Lung (tissue), 4 donors: Measurements from ENCODE around the gene CTRB2. TPM values are rescaled to one million over a fixed set of nuclear protein-coding genes. Genes with fewer than 3 reads are reported as not detected.

Experiments
- polyA plus RNA-seq, 2 donors: library from polyadenylated mRNA; stranded (reverse); fragments of 200-250 nt; gene quantifications; one replicate each; pipeline ENCODE4 v1.2.1, GENCODE V29; 2013
- total RNA-seq, 2 donors: library from RNA; depleted of rRNA in 1 of 2; stranded (reverse); fragments of >200 nt in 1 of 2; gene quantifications; one replicate each; pipeline ENCODE4 v1.2.1, GENCODE V29; 2014 to 2021
- donor health status: Bipolar disorder and iron deficiency.
- donor health status: healthy.
- donor health status: DM: yes; HTN: yes; CAD: no.

CTRB2 gene
- total and polyA plus RNA-seq, 4 donors: 0.65 to 14.6 (median 1.3) TPM; not detected in 1

Other genes with a start within 250 kb of the CTRB2 start
- 10 to 100 TPM; 51.2 to 60.1 TPM for gene WDR59, start 222.0 kb downstream of the CTRB2 start, total RNA-seq
- gene WDR59, start 222.0 kb downstream of the CTRB2 start, polyA plus RNA-seq: 10 to 100 TPM; 11.2 to 12.8 TPM
- gene ZNRF1, start 208.1 kb downstream of the CTRB2 start, total RNA-seq: 10 to 100 TPM; 21.4 to 25.1 TPM
- gene ZNRF1, start 208.1 kb downstream of the CTRB2 start, polyA plus RNA-seq: 10 to 100 TPM in 1 of 2 donors, 1 to 10 TPM in 1; 8.9 to 11.0 TPM
- gene LDHD, start 90.4 kb downstream of the CTRB2 start, total RNA-seq: 10 to 100 TPM in 1 of 2 donors, 1 to 10 TPM in 1; 7.0 to 17.0 TPM
- gene LDHD, start 90.4 kb downstream of the CTRB2 start, polyA plus RNA-seq: 1 to 10 TPM; 4.3 to 9.2 TPM
- 10 to 100 TPM in 1 of 2 donors, 1 to 10 TPM in 1; 8.7 to 18.4 TPM for gene ZFP1, start 58.6 kb downstream of the CTRB2 start, total RNA-seq
- gene ZFP1, start 58.6 kb downstream of the CTRB2 start, polyA plus RNA-seq: 1 to 10 TPM; 3.3 to 3.5 TPM
- 1 to 10 TPM in 1 of 2 donors, not detected in 1; 6.5 TPM for gene CTRB1, start 11.8 kb upstream of the CTRB2 start, total RNA-seq
- gene CTRB1, start 11.8 kb upstream of the CTRB2 start, polyA plus RNA-seq: under 1 TPM; 0.33 to 0.97 TPM
- gene BCAR1, start 44.5 kb upstream of the CTRB2 start, total RNA-seq: 10 to 100 TPM; 51.3 to 70.7 TPM
- gene BCAR1, start 44.5 kb upstream of the CTRB2 start, polyA plus RNA-seq: 10 to 100 TPM; 37.5 to 48.6 TPM
- gene CFDP1, start 226.3 kb upstream of the CTRB2 start, total RNA-seq: 100 to 1,000 TPM in 1 of 2 donors, 10 to 100 TPM in 1; 44.8 to 105 TPM
- gene CFDP1, start 226.3 kb upstream of the CTRB2 start, polyA plus RNA-seq: 10 to 100 TPM; 62.1 to 66.1 TPM